AG04449 (cell line): ENCODE results near the gene POU2AF1.

Experiments
- CTCF ChIA-PET: fragments of 350-600 bp; formaldehyde crosslinking; extraction: SDS; loops from one replicate; lab custom pipeline; 2021; ENCODE audit warnings: antibody characterized with exemption; lab: Yijun Ruan, JAX
- POLR2A ChIA-PET: fragments of 400-600, 350-600 bp; formaldehyde crosslinking; extraction: SDS; loops from one replicate; lab custom pipeline; 2020; ENCODE audit warnings: antibody characterized with exemption, inconsistent platforms; lab: Yijun Ruan, JAX
- DNase-seq: peaks from one replicate; pipeline ENCODE4 v3.0.0-alpha.2; 2010; ENCODE audit warnings: low read depth, low spot score
- H3K4me3 ChIP-seq: 2 replicates; pipeline ENCODE4 v1.5.1; 2011; ENCODE audit warnings: low read depth, mild to moderate bottlenecking, control low read depth, low read length
- CTCF ChIP-seq: IDR thresholded peaks from one replicate; pipeline ENCODE4 v1.5.1; 2011; ENCODE audit warnings: mild to moderate bottlenecking, moderate library complexity, low read length, control low read depth, inconsistent platforms; ENCODE audit not compliant: insufficient read depth; ENCODE audit errors: missing control alignments

POU2AF1 gene

GRCh38 chr11:111373590-111373989, 5.5 kb downstream of the POU2AF1 start:
- no peak overlapping the region for H3K4me3 ChIP-seq
- ChIA-PET CTCF (no interaction called here), POLR2A (no interaction called here)
- DNase-seq, result no peak
- no peak for TF ChIP-seq CTCF

GRCh38 chr11:111372538-111372937, 6.5 kb downstream of the POU2AF1 start:
- ChIA-PET CTCF (no interaction called here), POLR2A (no interaction called here)
- no peak for DNase-seq
- TF ChIP-seq CTCF, result no peak
- no peak overlapping the region for H3K4me3 ChIP-seq

DNA sequence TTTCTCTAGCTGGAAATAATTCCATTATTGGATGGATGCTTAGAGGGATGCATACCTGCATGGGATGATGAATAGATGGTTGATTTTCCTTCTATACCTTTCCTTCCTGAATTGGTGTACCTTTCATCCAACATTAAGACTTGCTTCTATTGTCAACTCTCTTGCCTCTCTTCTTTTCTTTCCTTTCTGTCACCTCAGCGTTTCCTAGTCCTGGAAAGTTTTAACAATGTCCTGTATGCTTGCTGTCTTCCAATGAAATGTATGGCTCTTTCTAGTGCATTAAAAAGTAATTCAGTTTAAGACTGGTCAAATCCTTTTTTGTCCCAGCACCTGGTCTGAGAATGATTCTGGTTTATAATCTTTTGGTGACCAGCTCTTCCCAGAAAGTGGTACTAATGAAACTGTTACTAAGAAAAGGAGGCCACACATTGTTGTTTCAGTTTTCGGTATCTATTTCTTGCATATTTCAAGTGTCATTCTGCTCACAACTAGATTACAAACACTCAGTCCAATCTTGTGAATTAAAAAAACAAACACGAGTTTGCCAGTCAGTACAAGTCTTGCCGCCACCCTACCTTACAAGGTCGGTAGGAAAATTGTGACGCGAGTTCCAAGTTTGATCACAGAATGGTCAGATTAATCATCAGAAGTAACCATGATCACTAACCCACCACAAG, 8.0 kb downstream of the POU2AF1 start:
- no peak for DNase-seq
- CTCF ChIA-PET, result no interaction called here
- H3K4me3 ChIP-seq, result no peak overlapping the region
- no peak for TF ChIP-seq CTCF
- POLR2A ChIA-PET, result no interaction called here

DNA sequence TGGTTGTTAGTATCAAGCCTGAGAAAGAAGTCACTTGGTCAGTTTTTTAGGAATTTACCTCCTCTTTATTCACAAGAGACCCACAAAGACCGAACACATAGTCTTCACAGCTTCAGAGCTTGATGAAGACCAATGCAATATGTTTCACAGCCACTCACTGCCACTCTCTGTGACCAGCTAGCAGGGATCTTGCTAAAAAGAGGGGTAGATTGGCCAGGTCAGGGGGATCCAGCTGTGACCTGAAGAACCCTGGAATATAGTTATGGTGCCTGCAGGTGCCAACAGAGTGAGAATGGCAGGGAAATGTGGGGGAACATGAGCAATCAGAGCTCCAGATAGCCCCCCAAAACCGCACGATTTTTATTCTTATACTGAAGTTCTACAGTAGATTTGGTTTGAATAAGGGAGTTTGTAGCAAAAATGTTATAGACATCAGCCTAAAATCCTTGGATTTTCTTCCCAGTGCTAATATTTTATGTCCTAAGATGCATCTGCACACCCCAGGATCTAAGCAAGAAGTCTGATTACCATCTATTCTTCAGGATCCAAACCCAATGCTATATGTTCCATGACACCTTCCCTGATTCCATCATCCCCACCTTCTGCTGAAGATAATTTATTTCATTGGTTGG, 8.7 kb downstream of the POU2AF1 start:
- POLR2A ChIA-PET, result no interaction called here
- H3K4me3 ChIP-seq, result no peak overlapping the region
- CTCF ChIA-PET, result no interaction called here
- no peak for TF ChIP-seq CTCF
- no peak for DNase-seq

GRCh38 chr11:111368285-111368560, 10.9 kb downstream of the POU2AF1 start:
- no peak for DNase-seq
- CTCF ChIA-PET, result no interaction called here
- no peak for TF ChIP-seq CTCF
- POLR2A ChIA-PET, result no interaction called here
- no peak overlapping the region for H3K4me3 ChIP-seq

GRCh38 chr11:111367411-111368284, 11.4 kb downstream of the POU2AF1 start:
- ChIA-PET POLR2A (no interaction called here), CTCF (no interaction called here)
- H3K4me3 ChIP-seq, result no peak overlapping the region

More at GRCh38 chr11:111367411-111368284, 11.4 kb downstream of the POU2AF1 start:
- no peak for TF ChIP-seq CTCF
- DNase-seq, result no peak
